Psoas muscle (tissue), 8 donors: ENCODE data around the gene B4GALNT2. TPM values are rescaled to one million over a fixed set of nuclear protein-coding genes. Genes with fewer than 3 reads are reported as not detected.

Experiments used
- ATAC-seq, 4 donors: fragments of 200-7000 bp; cut with Tn5 transposase; one replicate each; pipeline ENCODE4 v1.9.1; 2020; ENCODE audit warnings: moderate library complexity in 3 of 4, mild to moderate bottlenecking in 2 of 4
- DNase-seq, 2 donors: peaks; one replicate each; pipeline ENCODE4 v3.0.0-alpha.2; 2020
- H3K27ac ChIP-seq: fragments of 200-600 bp; one replicate; pipeline ENCODE4 v1.8.0; 2022
- H3K27me3 ChIP-seq, 3 donors: fragments of 200-600 bp in 1 of 3; one replicate each; pipeline versions ENCODE4 v1.6.1 to v1.8.0; 2013 to 2022; ENCODE audit warnings: low read length in 2 of 3, mild to moderate bottlenecking in 2 of 3, moderate library complexity in 1 of 3; ENCODE audit not compliant: insufficient read depth in 3 of 3
- H3K36me3 ChIP-seq, 2 donors: fragments of 200-600 bp in 1 of 2; one replicate each; pipeline versions ENCODE4 v1.6.1 to v1.8.0; 2013 to 2022; ENCODE audit warnings: low read depth in 1 of 2, mild to moderate bottlenecking in 1 of 2, moderate library complexity in 1 of 2; ENCODE audit not compliant: insufficient read depth in 1 of 2
- H3K4me1 ChIP-seq: fragments of 200-600 bp; one replicate; pipeline ENCODE4 v1.8.0; 2022
- H3K4me3 ChIP-seq: fragments of 200-600 bp; one replicate; pipeline ENCODE4 v1.8.0; 2022; ENCODE audit warnings: mild to moderate bottlenecking
- H3K9me3 ChIP-seq: fragments of 200-600 bp; one replicate; pipeline ENCODE4 v1.8.0; 2022
- WGBS, 3 donors: extraction: QIAGEN DNeasy Blood & Tissue Kit; methylation state at CpG; one replicate each; pipeline versions ENCODE4 v1.1.6 to v1.1.7; 2013; 5-methylcytosine and 5-hydroxymethylcytosine counted together
- intact Hi-C, 2 donors: fragments of 100-400 bp; cut with DNase I; formaldehyde crosslinking; loops; one replicate each; pipeline versions ENCODE4 v1.11.0 to v1.14.2; 2022
- polyA plus RNA-seq, 3 donors: library from polyadenylated mRNA; stranded (reverse); fragments of 200-250 nt; gene quantifications; one replicate each; pipeline ENCODE4 v1.2.3, GENCODE V29; 2013
- total RNA-seq, 4 donors: library from RNA; stranded (reverse); fragmentation: NEBNext Ultra II Directional in 2 of 4; extraction: Animal tissue kit (Norgen Biotek cat#: 25700) in 2 of 4; gene quantifications; one replicate each; pipeline versions ENCODE4 v1.2.1 to v1.2.4, GENCODE V29; 2021 to 2023
- TF ChIP-seq, protein P1 (sequence below): fragments of 200-600 bp; IDR thresholded peaks from one replicate; pipeline ENCODE4 v1.8.0; 2022; ENCODE audit warnings: antibody characterized with exemption
- donor health status: healthy with polysubstance abuse.
- donor health status: DM: no; HTN: no; CAD: no; lungs with moderate emphysema.
- donor health status: Bipolar disorder and iron deficiency.
- donor health status: healthy.
- donor health status: DM: yes; HTN: yes; CAD: no.
- donor health status: DM: no; HTN: no; CAD: no.
- donor health status: DM: no; HTN: no; CAD: no.
- donor health status: DM: yes; HTN: yes; CAD: no.

The B4GALNT2 gene
- total and polyA plus RNA-seq, 7 donors = under 0.01 to 0.04 TPM; not detected in 5

DNA sequence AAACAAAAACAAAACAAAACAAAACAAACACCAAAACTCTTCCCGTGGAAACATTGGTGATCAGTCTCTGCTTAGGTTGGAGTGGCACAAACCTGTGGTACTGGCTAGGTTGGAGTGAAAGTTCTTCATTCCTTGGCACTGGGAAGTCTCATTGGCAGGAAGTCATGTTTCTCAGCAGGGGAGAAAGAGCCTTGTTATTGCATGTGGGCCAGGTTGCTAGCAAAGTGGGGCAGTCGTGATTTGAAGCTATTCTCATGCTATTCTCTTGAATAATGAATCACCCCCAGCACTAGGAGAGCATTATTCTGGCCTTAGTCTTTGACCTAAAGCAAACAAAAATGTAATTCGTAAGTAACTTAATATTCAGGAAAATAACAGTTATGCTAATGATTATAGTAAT lies 24.3 kb upstream of the B4GALNT2 start:
- intact Hi-C loops = no loop called here

DNA sequence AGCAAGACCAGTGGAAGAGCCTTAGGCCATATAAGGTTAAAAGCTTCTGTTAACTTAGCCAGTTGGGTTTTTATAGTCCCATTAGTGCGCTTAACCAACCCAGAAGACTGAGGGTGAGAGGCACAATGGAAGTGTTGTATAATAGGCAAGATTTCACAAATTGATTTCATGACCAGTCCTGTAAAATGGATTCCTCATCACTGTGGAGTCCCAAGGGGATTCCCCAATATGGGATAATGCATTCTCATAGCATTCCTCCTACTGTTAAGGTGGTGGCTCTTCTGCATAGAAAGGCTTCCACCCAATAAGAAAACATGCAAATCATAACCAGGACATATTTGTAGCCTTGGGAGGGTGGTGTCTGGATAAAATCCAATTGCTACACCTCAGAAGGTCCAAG lies 22.1 kb upstream of the B4GALNT2 start:
- H3K27ac ChIP-seq = no peak overlapping the region
- intact Hi-C loops = no loop called here
- H3K36me3 ChIP-seq = peaks cover 0 to 2% of the 10 kb centered on the region in 2 donors
- ATAC-seq (no peak), DNase-seq (no peak)
- TF ChIP-seq, protein P1, sequence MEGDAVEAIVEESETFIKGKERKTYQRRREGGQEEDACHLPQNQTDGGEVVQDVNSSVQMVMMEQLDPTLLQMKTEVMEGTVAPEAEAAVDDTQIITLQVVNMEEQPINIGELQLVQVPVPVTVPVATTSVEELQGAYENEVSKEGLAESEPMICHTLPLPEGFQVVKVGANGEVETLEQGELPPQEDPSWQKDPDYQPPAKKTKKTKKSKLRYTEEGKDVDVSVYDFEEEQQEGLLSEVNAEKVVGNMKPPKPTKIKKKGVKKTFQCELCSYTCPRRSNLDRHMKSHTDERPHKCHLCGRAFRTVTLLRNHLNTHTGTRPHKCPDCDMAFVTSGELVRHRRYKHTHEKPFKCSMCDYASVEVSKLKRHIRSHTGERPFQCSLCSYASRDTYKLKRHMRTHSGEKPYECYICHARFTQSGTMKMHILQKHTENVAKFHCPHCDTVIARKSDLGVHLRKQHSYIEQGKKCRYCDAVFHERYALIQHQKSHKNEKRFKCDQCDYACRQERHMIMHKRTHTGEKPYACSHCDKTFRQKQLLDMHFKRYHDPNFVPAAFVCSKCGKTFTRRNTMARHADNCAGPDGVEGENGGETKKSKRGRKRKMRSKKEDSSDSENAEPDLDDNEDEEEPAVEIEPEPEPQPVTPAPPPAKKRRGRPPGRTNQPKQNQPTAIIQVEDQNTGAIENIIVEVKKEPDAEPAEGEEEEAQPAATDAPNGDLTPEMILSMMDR = no peak
- H3K9me3 ChIP-seq = no peaks in the 10 kb centered on the region
- H3K4me1 ChIP-seq = no peaks in the 10 kb centered on the region
- H3K4me3 ChIP-seq = no peak overlapping the region
- peaks cover 0 to under 1% (median 0%) of the 10 kb centered on the region in 3 donors for H3K27me3 ChIP-seq
- 88 to 93% (median 90%) methylated on average over 1 of the region's 1 CpG for WGBS, 3 donors

More for the DNA sequence above, 24.3 kb upstream of the B4GALNT2 start:
- Histone ChIP-seq H3K4me3 (no peak overlapping the region), H3K27me3 (peaks cover 0 to 4% (median 4%) of the 10 kb centered on the region in 3 donors), H3K27ac (no peak overlapping the region), H3K36me3 (peaks cover 0 to 2% of the 10 kb centered on the region in 2 donors), H3K4me1 (no peaks in the 10 kb centered on the region), H3K9me3 (no peaks in the 10 kb centered on the region)
- 33 to 47% (median 36%) methylated on average over 3 of the region's 3 CpGs for WGBS, 3 donors
- TF ChIP-seq, protein P1 = no peak
- no peak for DNase-seq
- no peak for ATAC-seq

DNA sequence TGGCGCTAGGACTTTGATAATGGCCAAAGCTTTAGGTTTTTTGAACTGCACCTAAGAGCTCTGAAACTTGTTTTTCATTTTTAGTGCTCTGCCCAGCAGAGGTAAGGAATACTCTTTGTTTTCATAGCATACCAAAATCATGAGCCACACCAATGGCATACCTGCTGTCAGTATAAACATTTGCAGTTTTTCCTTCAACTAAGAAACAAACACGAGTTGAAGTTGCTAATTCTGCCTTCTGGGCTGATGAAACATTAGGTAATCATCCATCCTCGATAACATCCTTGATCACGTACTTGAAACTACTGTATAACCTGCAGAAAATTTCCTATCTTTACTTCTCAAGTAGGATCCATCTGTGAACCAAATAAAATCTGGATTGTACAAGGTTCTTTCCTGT lies 20.6 kb upstream of the B4GALNT2 start:
- ATAC-seq (no peak), DNase-seq (no peak)
- H3K27me3 ChIP-seq = peaks cover 0 to 7% (median 0%) of the 10 kb centered on the region in 3 donors
- H3K36me3 ChIP-seq = peaks cover 0 to 2% of the 10 kb centered on the region in 2 donors
- H3K4me3 ChIP-seq = no peak overlapping the region
- TF ChIP-seq, protein P1 = no peak
- H3K27ac ChIP-seq = no peak overlapping the region
- H3K9me3 ChIP-seq = no peaks in the 10 kb centered on the region
- WGBS, 3 donors = 74 to 80% (median 78%) methylated on average over 4 of the region's 4 CpGs
- H3K4me1 ChIP-seq = no peaks in the 10 kb centered on the region
- intact Hi-C loops = no loop called here

DNA sequence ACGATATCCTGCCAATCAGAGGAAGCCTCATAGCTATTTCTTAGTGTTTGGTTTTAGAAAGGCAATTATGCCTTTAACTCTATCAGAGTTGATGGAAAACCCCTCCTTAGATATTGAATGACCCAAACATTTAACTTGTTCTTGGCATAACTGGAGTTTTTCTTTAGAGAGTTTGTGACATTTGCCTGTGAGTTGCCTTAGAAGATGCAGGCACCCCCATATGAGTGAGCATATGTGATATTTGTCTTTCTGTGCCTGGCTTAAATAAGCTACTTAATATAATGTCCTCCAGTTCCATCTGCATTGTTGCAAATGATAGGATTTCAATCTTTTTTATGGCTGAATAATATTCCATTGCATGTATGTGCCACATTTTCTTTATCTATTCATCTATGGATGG lies 19.6 kb upstream of the B4GALNT2 start:
- Histone ChIP-seq H3K27ac (no peak overlapping the region), H3K4me1 (no peaks in the 10 kb centered on the region), H3K27me3 (peaks cover 0 to 7% (median 0%) of the 10 kb centered on the region in 3 donors), H3K9me3 (no peaks in the 10 kb centered on the region), H3K36me3 (peaks cover 0 to 2% of the 10 kb centered on the region in 2 donors), H3K4me3 (no peak overlapping the region)
- WGBS, 3 donors = 41 to 92% (median 89%) methylated on average over 1 of the region's 1 CpG
- DNase-seq (no peak), ATAC-seq (no peak)
- intact Hi-C loops = no loop called here
- TF ChIP-seq, protein P1 = no peak

DNA sequence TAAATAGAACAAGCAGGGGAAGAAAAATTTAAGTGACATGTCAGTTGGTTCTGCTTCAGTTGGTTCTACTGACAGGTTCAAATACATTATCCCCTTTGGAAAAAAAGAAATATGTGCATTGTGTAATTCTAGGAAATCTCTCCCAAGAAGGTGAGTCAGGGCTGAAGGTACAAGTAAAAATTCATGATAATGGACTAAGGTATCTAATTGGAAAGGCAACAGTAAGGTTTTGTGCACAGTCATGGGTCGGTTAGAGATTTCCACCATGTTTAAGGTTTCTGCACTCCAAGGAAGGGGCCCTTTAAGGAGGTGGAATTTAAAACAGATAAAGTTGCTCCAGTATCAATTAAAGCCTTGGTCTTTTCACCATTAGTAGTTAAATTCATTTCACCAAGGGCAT lies 17.9 kb upstream of the B4GALNT2 start:
- Histone ChIP-seq H3K4me3 (no peak overlapping the region), H3K36me3 (peaks cover 0 to 2% of the 10 kb centered on the region in 2 donors), H3K27ac (no peak overlapping the region), H3K9me3 (no peaks in the 10 kb centered on the region), H3K27me3 (peaks cover 0 to 13% (median 0%) of the 10 kb centered on the region in 3 donors), H3K4me1 (no peaks in the 10 kb centered on the region)
- TF ChIP-seq, protein P1 = no peak
- intact Hi-C loops = no loop called here
- WGBS, 3 donors = 77 to 88% (median 81%) methylated on average over 1 of the region's 1 CpG
- ATAC-seq (no peak), DNase-seq (no peak)
